HG03354 (cell line): ENCODE measurements around the gene CXCR3.

ENCODE experiments used
- ATAC-seq: cut with Tn5 transposase; IDR thresholded peaks from one replicate; pipeline ENCODE4 v1.9.1; 2021; ENCODE audit warnings: mild to moderate bottlenecking; ENCODE audit not compliant: unreplicated experiment, poor library complexity, severe bottlenecking

CXCR3 gene

DNA sequence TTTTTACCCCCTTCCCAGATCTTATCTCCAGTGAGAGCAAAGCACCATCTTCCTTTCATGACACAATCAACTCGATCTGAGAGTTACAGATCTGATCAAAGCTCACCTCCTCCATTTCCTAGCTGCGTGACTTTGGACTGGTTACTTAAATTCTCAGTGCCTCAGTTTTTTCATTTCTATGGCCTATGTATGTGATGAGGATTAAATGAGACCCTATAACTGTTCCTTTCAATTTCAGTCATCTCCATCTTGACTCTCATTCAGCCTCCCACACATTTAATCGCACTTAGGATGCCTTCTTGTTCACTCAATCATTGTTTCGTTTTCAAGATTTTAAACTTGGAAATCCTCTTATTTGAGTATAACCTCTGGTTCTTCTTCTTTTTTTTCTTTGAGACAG, 20.1 kb upstream of the CXCR3 start:
- no peak for ATAC-seq

GRCh38 chrX:71637848-71638247, 19.5 kb upstream of the CXCR3 start:
- no peak for ATAC-seq

DNA sequence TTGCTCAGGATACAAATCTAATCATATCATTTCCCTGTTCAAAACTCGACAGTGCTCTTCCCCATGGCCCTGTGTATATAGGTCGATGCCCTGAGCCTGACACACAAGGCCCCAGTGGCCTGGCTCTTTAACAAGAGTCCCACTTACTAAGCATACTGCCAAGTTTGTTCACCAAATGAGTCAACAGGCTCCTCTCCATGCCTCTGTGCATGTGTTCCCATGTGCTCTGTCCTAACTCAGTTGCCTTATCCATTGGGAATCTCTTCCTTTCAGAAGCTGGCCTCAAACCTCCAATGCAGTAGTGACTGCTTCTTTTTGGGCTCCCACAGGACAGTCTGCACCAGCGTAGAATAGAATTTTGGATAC, 18.9 kb upstream of the CXCR3 start:
- peak; percentile 24 for ATAC-seq

GRCh38 chrX:71636438-71637252, 18.3 kb upstream of the CXCR3 start:
- ATAC-seq: peak; percentile 53

GRCh38 chrX:71634366-71634765, 16.1 kb upstream of the CXCR3 start:
- ATAC-seq: no peak

GRCh38 chrX:71632923-71633657, 14.8 kb upstream of the CXCR3 start:
- ATAC-seq: peak; percentile 67

DNA sequence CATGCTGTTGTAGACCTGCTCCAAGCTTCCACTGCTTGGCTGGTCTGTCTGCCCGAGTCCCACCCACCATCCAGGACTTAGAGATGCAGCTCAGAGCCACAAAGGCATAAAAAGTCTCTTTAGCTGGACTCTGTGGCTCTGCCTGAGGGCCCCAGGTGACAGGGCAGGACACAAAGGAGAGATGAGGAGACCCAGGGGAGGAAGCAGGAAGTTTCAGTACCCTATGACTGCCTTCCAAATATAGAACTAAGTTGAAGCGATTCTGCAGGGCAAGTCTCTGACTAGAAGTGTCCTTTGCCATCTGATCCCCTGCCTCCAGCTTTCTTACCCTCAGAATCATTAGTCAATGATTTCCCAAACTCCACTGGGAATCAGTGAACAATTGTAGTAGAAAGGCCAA, 11.2 kb upstream of the CXCR3 start:
- ATAC-seq: peak; percentile 55

GRCh38 chrX:71627588-71628404, 9.5 kb upstream of the CXCR3 start:
- no peak for ATAC-seq

DNA sequence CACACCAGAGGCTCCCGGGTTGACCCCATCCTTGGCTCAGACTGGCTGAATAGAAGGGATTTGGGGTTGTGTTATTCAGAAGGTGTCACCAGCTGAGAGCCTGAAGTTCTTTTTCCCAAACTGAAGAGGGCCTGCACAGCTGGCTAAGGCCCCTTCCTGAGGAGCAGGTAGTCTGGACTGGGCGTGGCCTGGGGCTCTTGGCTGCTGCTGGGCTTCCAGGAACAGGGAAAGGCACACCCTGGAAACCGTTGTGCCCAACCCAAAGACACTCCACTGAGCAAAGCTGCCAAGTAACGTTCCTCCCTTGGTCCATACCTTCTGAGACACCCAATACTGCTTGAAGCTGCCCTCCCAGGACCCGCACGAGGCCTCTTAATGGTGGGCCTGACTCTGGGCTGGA, 8.3 kb upstream of the CXCR3 start:
- ATAC-seq: no peak

DNA sequence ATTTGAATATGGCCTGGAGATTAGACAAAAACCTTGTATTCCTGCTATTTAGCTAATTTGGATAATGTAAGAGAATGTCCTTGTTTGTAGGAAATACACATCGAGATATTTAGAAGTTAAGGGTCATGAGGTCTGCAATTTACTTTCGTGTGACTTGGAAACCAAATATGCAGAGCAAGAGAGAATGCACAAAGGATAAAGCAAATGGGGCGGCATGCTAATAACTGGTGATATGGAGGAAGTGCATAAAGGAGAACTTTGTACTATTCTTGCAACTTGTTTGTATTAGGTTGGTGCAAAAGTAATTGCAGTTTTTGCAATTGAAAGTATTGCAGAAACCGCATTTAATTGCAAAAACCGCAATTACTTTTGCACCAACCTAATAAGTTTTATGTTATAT, 7.2 kb upstream of the CXCR3 start:
- no peak for ATAC-seq

DNA sequence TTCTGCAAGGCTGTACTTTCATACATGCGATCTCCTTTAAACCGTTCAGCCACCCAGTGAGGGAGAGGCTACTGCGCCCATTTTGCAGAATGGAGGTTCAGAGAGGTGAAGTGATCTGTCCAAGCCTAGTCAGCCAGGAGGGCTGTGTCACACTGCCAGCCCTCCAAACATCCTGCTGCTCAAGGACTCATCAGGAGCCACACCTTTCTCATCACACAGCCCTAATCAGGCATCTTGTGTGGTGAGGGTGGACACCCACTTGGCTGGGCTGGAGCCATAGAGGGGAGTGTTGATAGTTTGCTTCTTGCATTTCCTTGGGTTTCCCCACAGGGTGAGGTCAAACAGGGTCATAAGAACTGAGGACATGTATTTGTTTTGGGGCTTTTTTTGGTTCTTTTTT, 5.4 kb upstream of the CXCR3 start:
- no peak for ATAC-seq

DNA sequence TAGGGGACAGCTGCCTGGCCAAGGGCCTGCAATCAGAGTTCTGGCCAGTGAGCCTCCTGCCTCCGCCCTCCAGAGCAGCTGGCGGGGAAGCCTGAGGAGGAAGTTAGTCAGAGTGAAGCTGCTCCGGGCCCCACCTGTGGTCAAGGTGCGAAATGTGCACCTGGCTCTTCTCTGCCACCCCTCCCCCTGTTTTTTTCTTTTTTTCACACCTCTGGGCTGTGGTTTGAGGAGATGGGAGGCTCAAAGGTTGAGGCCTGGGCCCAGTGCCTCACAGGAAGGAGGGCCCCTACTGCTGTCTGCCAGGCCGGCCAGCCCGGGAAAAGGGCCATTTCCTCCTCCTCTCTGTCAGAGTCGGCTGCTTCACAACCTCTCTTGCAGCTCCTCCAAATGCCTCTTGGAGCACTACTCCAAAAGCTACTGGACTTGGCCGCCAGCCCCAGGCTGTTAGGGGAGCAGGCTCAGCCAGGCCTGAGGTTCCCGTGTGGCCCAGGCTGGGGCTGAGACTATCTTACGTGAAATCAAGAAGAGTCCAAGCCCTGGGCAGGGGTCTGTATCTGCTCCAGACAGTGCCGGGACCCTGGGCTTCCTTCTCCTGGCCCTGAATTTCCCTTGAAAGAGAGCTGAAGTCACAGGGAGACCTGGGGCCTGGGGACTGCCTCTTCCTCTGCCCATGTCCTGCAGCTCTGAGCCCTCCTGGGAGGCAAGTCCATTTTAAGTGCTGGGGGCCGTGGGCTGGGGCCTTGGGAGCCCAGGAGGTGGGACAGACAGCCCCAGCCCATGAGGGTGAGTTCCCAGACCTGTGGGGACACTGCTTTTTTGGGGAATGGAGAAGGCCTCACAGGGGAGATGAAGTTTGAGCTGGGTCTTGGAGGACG, 4.5 kb upstream of the CXCR3 start:
- ATAC-seq: peak; percentile 56

DNA sequence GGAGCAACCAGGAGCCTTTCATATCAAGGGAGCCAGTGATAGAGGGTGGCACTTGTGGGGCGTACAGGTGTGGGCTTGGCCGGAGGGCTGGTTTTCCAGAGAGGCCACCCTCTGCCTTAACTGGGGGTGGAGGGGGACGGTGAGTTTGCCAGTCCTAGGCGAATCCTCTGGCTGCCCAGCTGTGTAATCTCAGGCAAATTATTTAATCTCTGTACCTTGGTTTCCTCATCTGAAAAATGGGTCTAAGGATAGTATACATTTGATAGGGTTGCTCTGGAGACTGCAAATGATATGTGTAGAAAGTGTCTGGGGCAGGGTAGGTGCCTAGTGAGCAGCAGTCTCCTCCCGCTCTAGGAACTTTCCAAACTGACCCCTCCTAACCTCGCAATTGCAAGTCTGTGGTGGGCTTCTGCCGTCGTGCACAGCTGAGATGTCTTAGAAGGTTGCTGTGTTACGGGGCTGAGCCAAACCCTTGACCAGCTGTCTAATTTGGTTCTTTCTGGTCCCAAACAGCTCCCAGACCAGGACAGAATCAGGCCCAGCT, 3.8 kb upstream of the CXCR3 start:
- ATAC-seq: no peak

DNA sequence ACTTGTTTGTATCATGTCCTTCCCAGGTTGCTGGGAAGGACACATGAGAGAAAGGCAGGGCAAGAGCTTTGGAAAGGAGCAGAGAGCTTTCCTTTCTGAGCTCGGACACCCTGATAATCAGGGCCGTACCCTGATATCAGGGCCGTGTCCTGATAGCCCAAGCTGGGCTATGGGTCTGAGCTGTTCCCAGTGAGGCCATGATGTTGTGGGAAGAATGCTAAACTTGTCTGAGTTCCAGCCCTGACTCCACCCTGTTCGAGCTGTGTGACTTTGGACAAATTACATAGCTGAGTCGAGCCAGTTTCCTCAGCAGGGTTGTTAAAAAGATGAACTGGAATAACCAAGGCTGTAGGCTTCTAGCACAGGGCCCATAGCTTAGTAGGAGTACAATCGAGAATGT, 3.3 kb upstream of the CXCR3 start:
- no peak for ATAC-seq

- no peak for ATAC-seq
Measured at GRCh38 chrX:71619986-71620385, 1.7 kb upstream of the CXCR3 start.

DNA sequence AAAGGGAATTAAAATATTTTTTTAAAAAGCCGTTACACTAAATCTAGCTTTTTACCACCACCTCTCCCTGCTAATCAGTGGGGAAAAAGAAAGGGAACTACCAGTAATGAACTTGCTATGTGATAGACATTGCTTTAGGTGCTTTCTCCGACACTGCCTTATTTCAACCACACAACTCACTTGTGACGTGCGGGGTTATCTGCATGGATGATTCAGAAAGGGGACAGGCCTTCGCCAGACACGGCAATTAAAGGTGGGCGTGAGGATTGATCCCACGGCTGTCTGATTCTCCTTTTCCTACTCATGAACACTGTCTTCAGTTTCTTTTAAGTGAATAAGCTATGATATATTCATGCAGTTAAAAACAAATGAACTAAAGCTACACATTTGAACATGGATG, 882 bp upstream of the CXCR3 start:
- no peak for ATAC-seq

GRCh38 chrX:71618787-71619186, 476 bp upstream of the CXCR3 start:
- no peak for ATAC-seq

DNA sequence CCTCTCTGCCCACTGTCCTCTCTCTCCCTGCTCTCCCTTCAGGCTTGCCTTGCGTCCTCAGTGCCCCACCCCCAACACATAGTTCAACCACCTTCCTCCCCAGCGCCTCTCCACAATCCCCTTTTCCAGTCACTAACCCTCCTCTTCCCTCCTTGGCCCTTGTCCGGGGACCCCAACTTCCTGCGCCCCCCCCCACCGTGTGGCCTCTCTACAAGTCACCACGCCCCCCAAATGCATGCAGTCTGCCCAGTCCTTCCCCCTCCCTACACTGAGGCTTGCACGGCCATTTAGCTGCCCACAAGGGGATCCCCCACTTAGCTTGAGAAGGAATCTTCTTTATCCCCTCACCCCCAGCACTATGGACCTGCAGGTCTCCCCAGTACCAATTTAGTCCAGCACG, 569 bp downstream of the CXCR3 start:
- ATAC-seq: no peak
